Activated CD8-positive, alpha-beta memory T cell treated with anti-CD3 and anti-CD28 coated beads for 48 hours (primary cell): ENCODE data around the gene APC2.
"Not testable (repeated sequence)": the region's sequence is repeated elsewhere in the genome, so short reads cannot be mapped to it uniquely, and the experiment has no call there.

Experiments used
- DNase-seq, 3 experiments: peaks; one replicate each; pipeline ENCODE4 v3.0.0-alpha.2; 2020; ENCODE audit warnings: low read depth in 2 of 3, low spot score in 2 of 3

APC2 gene

DNA sequence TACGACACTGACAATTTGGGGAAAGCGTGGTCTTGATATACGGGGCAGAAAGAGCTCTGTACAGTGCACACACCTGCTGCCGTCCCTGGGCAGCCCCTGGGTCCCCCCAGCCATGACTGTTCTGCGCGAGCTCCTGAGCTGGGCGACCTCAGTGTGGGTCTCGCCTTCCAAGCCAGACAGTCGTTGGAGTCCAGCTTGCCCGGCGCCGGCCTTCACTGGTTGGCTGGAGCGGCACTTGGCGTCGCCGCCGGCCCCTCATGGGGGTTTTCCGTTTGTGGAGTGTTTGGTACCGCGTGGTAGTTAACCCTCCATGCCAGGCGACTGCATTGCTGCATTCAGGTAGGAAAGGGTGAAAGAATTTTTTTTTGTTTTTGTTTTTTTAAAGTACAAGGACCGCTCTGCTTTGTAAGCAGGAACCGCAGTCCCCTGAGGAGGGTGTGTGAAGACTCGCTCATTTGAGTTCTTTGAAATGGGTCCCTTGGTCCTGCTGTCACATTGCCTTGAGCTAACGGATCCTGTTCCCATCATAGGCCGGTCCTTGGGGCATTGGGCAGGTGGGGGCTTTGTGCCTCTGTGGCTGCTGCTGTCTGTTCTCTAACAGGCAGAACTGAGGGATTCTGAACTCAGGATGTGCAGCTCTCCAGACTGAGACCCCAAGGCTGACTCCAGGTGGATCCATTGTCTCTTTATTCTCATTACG lies 22.6 kb upstream of the APC2 start:
- no peak for DNase-seq

DNA sequence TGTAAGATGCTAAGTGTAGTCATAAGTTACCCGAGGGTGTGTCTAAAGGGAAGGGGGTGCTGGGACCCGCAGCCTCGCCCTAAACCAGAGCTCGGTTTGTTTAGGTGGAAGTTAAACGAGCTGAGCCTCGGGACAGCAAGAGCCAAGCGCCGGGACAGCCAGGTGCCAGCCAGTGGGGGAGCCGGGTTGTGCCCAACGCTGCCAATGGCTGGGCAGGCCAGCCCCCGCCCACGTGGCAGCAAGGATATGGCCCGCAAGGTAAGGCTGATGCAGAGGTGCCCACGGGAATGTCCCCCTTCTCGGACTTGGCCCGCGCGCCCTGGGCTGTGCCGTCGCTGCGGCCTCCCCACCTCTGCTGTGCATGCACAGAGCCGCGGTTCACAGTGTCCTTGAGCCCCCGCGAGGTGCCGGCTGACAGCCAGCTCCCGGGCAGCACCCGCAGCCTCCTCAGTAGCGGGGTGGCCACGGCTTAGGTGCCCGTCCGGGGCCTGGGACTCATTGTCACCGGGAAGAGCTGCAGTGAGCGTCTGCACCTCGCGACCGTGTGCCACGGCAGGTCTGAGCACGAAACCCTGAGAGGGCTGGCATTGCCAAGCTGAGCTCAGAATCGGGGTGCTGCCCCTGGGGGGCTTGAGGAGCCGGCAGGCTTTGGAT lies 21.1 kb upstream of the APC2 start:
- no peak for DNase-seq

GRCh38 chr19:1429750-1430149 lies 20.2 kb upstream of the APC2 start:
- DNase-seq: no peak

- no peak for DNase-seq
These were observed 19.7 kb upstream of the APC2 start for GRCh38 chr19:1430246-1430645.

DNA sequence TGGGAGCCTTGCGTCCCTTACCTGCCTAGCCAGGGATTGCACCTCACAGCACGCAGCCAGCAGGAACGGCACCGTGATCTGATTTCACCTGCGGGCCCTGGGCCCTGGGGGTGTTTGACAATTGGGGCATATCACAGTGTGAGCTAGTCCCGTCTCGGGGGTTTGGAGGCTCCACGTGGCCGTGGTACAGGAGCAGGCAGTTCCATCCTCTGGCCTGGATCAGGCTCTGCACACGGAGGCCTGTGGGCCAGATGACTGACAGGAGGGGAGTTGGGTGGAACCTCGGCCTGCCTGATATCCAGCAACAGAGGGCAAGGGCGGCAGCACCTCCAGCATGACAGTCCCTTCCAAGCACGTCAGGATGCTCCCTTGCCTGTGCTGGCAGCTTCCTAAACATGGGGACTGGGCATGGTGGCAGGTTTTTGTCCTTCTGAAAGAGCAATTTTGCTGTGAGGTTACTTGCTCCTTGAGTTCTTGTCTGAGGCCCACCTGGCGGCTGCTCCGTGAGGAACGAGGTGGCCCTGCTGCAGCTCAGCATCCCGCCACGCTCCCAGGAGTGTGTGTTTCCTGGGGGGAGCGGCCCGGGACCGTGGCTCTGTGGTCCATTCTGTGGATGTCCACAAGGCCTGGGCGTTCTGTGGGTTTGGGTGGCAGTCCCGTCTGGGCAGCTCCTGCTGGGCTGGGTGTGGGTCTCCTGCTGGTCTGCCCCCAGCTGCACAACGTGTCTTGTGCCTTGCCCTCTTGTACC lies 18.0 kb upstream of the APC2 start:
- DNase-seq: no peak

- no peak for DNase-seq
These were observed 17.4 kb upstream of the APC2 start for GRCh38 chr19:1432507-1432887.

DNA sequence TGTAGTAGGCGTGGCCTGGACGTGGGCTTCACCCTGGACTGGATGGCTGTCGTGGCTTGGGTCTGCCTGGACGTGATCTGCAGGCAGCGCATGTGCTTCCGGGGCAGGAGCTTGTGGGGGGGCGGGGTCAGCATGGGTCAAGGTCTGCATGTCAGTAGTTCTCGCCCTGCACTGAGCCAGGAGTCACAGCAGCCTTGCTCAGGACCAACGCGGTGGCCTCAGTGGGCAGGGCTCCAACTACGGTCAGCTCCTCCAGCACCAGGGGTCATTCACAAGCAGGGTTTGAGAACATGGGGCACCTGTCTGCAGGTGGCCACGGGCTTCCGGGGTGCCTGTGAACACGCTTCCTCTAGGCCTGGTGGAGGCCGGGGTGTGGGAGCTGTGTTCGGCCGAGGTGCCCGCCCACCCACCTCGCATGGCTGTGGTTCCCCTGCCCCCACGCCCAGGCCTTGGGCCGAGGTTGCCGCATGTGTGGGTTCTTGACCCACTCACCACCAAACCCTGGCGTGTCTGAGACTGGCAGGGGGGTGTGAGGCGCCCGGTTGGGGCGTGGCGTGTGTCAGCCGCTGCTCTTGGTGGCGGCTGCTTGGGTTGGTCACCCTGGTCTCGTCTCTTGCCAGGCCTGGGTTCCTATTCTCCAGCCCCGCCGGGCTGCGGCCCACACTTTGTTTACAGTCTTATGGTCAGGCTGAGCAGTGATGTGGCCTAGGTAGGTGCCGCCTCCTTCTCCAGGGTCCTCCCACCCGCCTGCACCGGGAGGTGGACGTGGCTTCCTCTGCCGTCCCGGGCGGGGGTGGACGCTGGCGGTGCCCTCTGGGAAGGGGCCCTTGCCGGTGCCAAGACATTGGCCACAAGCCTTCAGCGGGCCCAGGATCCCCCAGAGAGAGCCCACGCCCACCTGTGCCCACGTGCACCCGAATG lies 16.5 kb upstream of the APC2 start:
- DNase-seq: no peak

DNA sequence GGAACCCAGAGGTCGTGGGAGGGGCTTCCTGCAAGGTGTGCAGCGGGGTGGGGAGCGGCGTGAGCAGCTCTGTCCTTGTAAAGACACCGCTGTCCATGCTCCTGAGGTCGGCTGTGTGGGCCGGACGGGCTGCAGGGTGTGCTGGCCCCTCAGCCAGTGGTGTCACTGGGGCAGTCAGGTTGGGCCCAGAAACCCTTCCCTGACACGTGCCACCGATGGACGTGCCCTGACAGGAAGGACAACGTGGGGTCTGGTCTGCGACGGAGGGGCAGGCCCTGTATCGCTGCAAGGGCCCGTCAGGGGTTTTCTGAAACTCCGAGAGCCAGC lies 15.9 kb upstream of the APC2 start:
- no peak for DNase-seq

- DNase-seq: no peak
These were observed 15.3 kb upstream of the APC2 start for GRCh38 chr19:1434577-1435060.

DNA sequence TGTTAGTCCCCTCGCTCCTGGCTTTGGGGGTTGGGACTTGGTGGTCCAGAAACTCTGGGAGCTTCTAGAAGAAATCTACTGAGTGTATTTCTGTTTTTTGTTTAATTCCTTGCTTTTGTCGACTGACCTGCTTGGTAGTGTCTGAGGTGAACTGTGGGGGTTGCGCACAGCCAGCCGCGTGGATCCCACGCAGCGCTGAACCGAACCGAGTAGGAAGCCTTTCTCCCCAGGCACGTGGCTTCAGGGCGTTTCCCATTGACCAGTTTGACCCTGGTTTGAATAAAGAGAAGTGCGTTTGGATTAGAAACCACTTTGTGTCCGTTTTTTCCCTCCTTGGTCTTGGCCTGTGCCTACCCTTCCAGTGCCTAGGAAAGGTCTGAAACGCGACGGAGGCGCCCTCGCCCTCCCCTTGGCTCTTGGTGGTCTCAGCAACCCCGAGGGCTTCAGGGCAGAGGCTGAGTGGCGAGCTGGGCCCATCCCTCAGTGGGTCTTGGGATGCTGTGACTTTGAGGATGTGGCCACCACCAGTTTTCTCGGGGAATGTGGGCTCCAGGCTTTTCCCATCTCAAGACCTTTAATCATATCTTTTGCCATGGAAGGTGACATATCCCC lies 14.4 kb upstream of the APC2 start:
- DNase-seq: no peak

- no peak for DNase-seq
These were observed 12.3 kb upstream of the APC2 start for GRCh38 chr19:1437609-1438008.

- peak; percentile 86 to 94 (median 94) for DNase-seq
These were observed 11.6 kb upstream of the APC2 start, which contains the start of gene RPS15 for GRCh38 chr19:1438035-1438932. Gene RPS15, plus strand, starts transcription at chr19:1438396. Its CDS starts 30 bp downstream, at chr19:1438426.

DNA sequence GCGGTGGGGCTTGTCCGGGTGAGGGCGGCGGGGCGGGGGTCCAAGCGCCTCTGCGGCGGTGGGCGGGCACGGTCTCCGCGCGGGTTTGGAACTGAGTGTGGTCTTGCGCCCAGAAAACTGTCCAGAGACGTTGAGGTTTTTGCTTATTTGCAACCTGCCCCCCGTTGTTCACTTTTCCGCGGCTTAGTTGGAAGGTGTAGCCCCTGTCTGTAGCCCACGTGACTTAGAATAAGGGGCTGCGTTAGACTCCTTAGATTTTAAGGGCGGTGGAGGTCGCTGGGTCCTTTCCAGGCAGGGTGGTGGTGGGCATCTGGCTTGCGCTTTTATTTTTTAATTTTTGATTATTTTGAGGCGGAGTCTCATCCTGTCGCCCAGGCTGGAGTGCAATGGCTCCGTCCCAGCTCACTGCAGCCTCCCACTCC lies 11.0 kb upstream of the APC2 start:
- DNase-seq: no peak

GRCh38 chr19:1439525-1440417 lies 10.2 kb upstream of the APC2 start:
- DNase-seq: not testable (repeated sequence)

DNA sequence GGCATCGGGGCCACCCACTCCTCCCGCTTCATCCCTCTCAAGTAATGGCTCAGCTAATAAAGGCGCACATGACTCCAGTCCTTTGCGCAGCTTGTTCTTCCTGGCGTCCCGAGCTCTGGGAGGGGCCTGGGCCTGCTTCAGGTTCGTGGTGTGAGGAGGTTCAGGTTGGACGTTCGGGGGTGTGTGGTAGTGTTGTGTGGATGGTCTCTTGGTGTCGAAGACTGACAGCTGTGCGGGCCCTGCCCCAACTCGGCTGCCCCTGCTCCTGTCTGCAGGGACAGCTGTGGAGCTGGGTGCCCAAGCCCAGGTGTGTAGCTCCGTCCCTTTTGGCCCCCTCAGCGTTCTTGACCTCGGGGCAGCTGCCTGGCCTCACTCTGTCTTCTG lies 9.5 kb upstream of the APC2 start:
- DNase-seq: no peak

- no peak for DNase-seq
These were observed 8.9 kb upstream of the APC2 start for GRCh38 chr19:1441022-1441426.

DNA sequence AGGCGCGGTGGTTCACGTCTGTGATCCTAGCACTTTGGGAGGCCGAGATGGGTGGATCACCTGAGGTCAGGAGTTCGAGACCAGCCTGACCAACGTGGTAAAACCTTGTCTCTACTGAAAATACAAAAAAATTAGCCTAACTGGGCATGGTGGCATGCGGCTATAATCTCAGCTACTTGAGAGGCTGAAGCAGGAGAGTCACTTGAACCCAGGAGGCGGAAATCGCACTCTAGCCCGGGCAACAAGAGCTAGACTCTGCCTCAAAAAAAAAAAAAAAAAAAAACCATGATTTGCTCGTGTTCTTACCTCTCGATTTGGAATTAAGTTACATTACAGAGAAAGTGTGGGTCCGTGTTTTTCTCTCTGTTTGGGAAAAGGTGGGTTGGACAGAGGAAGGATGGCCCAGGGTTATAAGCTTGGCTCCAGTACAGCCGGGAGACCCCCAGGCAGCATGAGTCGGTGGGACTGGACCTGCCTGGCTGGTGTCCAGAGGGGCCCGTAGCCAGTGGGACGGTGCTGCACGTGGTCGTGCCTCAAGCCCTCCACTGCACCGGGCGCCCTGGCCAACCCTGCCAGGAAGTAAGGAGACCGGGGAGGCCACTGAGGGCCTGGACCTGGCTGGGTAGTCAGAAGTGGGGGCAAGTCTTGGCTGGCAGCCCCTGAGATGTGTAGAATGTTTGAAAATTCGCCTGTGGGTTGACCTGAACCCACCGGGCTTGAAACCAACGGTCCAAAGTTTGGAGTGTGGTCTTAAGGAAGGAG lies 8.1 kb upstream of the APC2 start:
- no peak for DNase-seq
